ENCODE data around the gene NPHS1.
"Not testable (repeated sequence)": the region's sequence is repeated elsewhere in the genome, so short reads cannot be mapped to it uniquely, and the experiment has no call there.

The NPHS1 gene

GRCh38 chr19:35872180-35872579, 19.9 kb upstream of the NPHS1 start:
- H3K27ac ChIP-seq: no peak overlapping the region
- DNase-seq (ENCODE audit: low spot score): no peak
- no peak overlapping the region for H3K4me3 ChIP-seq
- TF ChIP-seq CTCF (IDR thresholded peaks at IDR 0.05): no peak

- DNase-seq (ENCODE audit: low spot score): no peak
- Histone ChIP-seq H3K27ac (no peak overlapping the region), H3K4me3 (no peak overlapping the region)
- TF ChIP-seq CTCF (IDR thresholded peaks at IDR 0.05): no peak
These were observed 19.3 kb upstream of the NPHS1 start for GRCh38 chr19:35871611-35872010.

- no peak for TF ChIP-seq CTCF (IDR thresholded peaks at IDR 0.05)
These were observed 18.5 kb upstream of the NPHS1 start for GRCh38 chr19:35870798-35871197.

GRCh38 chr19:35870124-35870736, 17.9 kb upstream of the NPHS1 start:
- not testable (repeated sequence) for H3K27ac ChIP-seq; DNase-seq (ENCODE audit: low spot score)
- peak overlapping the region; percentile 75 for H3K4me3 ChIP-seq

More at GRCh38 chr19:35870798-35871197, 18.5 kb upstream of the NPHS1 start:
- no peak for DNase-seq (ENCODE audit: low spot score)
- Histone ChIP-seq H3K27ac (no peak overlapping the region), H3K4me3 (no peak overlapping the region)

- no peak for DNase-seq (ENCODE audit: low spot score)
- no peak overlapping the region for H3K27ac ChIP-seq
- H3K4me3 ChIP-seq: peak overlapping the region; percentile 75
- TF ChIP-seq CTCF (IDR thresholded peaks at IDR 0.05): no peak
These were observed 17.2 kb upstream of the NPHS1 start for GRCh38 chr19:35869327-35870123.

GRCh38 chr19:35868823-35869326, 16.6 kb upstream of the NPHS1 start:
- peak overlapping the region; percentile 75 for H3K4me3 ChIP-seq
- TF ChIP-seq CTCF (IDR thresholded peaks at IDR 0.05): no peak
- H3K27ac ChIP-seq: peak overlapping the region in 1 of 2 donors; percentile 16
- DNase-seq (ENCODE audit: low spot score): no peak

GRCh38 chr19:35868172-35868822, 16.0 kb upstream of the NPHS1 start, which contains the start of gene APLP1:
Gene APLP1 (plus strand): TSS chr19:35868574. CDS start chr19:35868637, 63 bp downstream.
- peak within 1 kb of the TSS in 1 of 2 donors; percentile 16 for H3K27ac ChIP-seq
- no peak for TF ChIP-seq CTCF (IDR thresholded peaks at IDR 0.05)
- no peak for DNase-seq (ENCODE audit: low spot score)
- H3K4me3 ChIP-seq: peak within 1 kb of the TSS; percentile 75
